ENCODE data around the gene TMEM121.
"Not testable (repeated sequence)": the region's sequence is repeated elsewhere in the genome, so short reads cannot be mapped to it uniquely, and the experiment has no call there.

TMEM121 gene

GRCh38 chr14:105570482-105570881 lies 44.1 kb downstream of the TMEM121 start:
- DNase-seq (no peak), ATAC-seq (no peak)

DNA sequence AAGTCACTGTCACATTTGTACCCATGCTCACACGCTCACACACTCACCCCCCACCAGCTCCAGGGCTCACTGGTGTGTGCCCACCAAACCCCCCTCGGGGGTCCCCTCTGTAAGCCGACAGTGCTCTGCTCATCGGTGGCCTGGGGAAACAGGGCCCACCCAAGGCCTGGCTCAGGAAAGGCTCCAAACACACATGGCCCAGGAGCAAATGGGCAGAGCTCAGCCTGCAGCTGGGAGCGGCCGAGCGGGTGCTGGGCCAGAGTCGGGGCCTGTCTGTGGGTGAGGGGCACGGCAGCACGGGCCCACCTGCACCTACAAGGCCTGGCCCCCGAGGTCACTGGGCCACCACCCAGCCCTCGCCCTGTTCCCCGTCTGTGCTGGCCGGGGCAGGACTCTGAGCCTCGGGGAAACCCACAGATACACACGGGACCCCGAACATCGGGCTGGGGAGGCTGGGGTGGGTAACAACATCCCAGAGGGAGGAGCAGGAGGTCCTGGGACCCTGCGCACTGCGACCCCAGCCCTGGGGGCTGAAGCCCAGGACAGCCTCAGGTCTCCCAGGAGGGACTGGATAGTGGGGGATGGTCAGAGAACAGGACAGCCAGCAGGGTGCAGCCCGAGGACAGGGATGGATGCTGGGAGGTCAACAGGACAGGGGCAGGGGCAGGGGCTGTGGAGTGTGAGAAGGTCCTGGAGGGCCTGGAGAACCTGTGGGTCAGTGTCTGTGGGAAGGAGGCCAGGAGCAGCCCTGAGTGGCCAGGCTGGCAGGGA lies 45.0 kb downstream of the TMEM121 start:
- ATAC-seq, DNase-seq: not testable (repeated sequence)

DNA sequence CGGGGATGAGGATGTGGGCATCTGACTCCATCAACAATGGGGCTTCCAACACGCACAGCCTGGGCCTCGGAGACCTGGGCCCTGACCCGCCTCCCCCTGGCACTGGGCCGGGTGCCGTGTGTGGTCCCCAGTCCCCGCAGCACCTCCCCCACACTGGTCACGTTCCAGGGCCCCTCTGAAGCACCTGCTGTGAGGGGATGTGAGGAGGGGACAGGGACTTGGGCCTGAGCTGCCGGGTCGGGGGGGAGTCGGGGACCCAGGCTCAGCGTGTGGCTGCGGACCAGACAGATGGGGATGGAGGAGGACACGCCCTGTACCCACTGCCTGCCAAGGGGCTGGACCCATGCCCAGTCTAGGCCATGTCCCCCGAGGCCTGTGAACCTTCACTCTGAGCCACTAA lies 45.7 kb downstream of the TMEM121 start:
- peak; percentile 7 for ATAC-seq
- not testable (repeated sequence) for DNase-seq

DNA sequence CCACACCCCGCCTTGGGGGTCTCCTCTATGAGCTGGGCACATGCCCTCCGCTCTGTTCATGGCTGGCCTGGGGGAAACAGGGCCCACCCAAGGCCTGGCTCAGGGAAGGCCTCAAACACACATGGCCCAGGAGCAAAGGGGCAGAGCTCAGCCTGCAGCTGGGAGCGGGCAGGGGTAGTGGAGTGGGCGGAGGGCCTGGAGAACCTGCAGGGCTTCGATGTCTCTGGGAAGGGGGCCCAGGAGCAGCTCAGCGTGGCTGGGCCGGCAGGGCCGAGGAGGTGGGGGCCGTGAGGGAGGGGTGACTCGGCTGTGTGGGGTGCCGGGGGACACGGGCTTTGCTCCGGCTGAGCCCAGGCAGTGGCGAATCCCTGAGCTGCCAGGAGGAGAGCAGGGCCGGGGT lies 47.5 kb downstream of the TMEM121 start:
- not testable (repeated sequence) for ATAC-seq, DNase-seq

DNA sequence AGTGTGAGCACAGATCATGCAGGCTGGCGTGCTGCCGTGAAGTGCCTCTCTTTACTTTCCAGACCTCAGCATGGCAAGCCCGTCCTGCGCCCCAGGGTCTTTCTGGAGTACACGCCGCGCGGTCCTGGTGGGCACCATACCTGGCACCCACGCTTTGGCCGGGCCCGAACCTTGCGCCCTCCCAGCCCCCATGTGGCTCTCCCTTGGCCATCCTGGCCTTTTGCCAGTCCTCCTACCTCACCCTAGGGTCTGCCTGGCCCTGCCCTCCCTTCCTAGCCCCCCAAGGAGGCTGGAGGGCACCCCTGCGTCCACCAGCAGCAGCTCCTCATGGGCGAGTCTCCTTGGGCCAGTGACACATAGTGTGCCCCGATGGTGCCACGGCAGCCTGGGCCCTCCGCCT lies 48.0 kb downstream of the TMEM121 start:
- DNase-seq: not testable (repeated sequence)

DNA sequence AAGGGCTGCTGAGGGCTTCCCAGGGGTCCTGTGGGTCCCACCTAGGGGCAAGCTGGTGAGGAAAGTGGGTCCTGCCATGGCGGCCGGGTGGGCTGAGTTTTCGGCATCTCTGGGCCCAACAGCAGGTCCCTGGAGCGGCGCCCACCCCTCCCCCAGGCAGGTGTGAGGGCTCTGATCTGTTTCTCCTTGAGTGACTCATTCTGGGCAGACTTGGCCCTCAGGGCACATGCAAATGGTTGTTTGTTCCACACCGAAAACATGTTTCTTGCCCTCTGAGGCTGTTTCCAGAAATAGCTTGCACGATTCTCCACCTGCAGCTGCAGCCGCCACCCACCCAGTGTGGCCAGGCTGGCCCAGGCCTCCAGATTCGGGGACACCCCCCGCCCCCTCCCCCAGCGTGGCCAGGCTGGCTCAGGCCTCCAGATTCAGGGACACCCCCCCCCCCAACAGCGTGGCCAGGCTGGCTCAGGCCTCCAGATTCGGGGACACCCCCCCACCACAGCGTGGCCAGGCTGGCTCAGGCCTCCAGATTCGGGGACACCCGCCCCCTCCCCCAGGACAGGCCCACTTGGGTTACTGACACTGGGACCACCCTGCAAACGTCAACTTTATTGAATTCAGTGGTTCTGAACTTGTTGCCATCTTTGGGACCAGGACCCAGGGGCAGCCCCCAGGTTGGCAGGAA lies 48.8 kb downstream of the TMEM121 start:
- peak; percentile 52 for ATAC-seq

More for the DNA sequence above, 48.0 kb downstream of the TMEM121 start:
- ATAC-seq: not testable (repeated sequence)

GRCh38 chr14:105576525-105577088 lies 50.2 kb downstream of the TMEM121 start:
- DNase-seq: no peak
- no peak for ATAC-seq

More for the DNA sequence above, 48.8 kb downstream of the TMEM121 start:
- not testable (repeated sequence) for DNase-seq

DNA sequence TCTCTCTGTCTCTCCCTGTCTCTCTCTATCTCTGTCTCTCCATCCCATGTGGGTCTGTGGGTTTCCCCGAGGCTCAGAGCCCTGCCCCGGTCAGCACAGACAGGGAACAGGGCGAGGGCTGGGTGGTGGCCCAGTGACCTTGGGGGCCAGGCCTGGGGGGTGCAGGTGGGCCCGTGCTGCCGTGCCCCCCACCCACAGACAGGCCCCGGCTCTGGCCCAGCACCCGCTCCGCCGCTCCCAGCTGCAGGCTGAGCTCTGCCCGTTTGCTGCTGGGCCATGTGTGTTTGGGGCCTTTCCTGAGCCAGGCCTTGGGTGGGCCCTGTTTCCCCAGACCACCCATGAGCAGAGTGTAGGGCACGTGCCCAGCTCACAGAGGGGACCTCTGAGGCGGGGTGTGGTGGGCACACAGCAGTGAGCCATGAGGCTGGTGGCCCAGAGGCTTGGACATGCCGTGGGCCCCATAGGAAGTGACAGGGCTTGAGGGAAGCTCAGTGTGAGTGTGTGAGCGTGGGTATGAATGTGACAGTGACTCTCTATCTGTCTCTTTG lies 51.0 kb downstream of the TMEM121 start:
- no peak for ATAC-seq
- no peak for DNase-seq

GRCh38 chr14:105578070-105578469 lies 51.7 kb downstream of the TMEM121 start:
- DNase-seq (no peak), ATAC-seq (no peak)

GRCh38 chr14:105579221-105579620 lies 52.8 kb downstream of the TMEM121 start:
- not testable (repeated sequence) for ATAC-seq, DNase-seq

All from stimulated activated naive CD8-positive, alpha-beta T cell treated with anti-CD3 and anti-CD28 coated beads, Interleukin-15, Interleukin-2, amounts not matched to agents 100 U/mL and 50 U/mL, for 24 hours (primary cell).